Transverse colon (tissue), 4 donors: Measurements from ENCODE around the gene CRMP1. TPM values are rescaled to one million over a fixed set of nuclear protein-coding genes. Genes with fewer than 3 reads are reported as not detected.

Experiments
- DNase-seq: peaks from one replicate; pipeline ENCODE4 v3.0.0-alpha.2; 2019
- H3K27ac ChIP-seq, 4 donors: fragments of 200-600 bp; sonication (generic); 2 replicates each; pipeline ENCODE4 v1.5.1; 2016 to 2018; ENCODE audit warnings: inconsistent platforms in 4 of 4
- H3K27me3 ChIP-seq: fragments of 200-600 bp; sonication (generic); 2 replicates; pipeline ENCODE4 v1.5.1; 2017; ENCODE audit warnings: inconsistent platforms
- H3K36me3 ChIP-seq, 4 donors: fragments of 200-600 bp; sonication (generic); 2 replicates each; pipeline ENCODE4 v1.5.1; 2017 to 2019; ENCODE audit warnings: inconsistent platforms in 4 of 4
- H3K4me1 ChIP-seq, 4 donors: fragments of 200-600 bp; sonication (generic); 2 replicates each; pipeline ENCODE4 v1.5.1; 2017 to 2020; ENCODE audit warnings: inconsistent platforms in 4 of 4
- H3K4me3 ChIP-seq, 4 donors: fragments of 200-600 bp; sonication (generic); 1 replicate in 1 of 4; 2 replicates in 3 of 4; pipeline versions ENCODE4 v1.5.1 to v1.6.1; 2017 to 2019; ENCODE audit warnings: inconsistent platforms in 4 of 4
- H3K9me3 ChIP-seq, 2 donors: fragments of 200-600 bp; sonication (generic); 2 replicates each; pipeline ENCODE4 v1.5.1; 2017 to 2019; ENCODE audit warnings: inconsistent platforms in 2 of 2
- EP300 ChIP-seq: sonication (generic); formaldehyde crosslinking; IDR thresholded peaks from one replicate; pipeline ENCODE4 v1.6.1; 2017; ENCODE audit warnings: antibody characterized with exemption, low read depth
- POLR2A ChIP-seq: fragments of 450-650 bp; IDR thresholded peaks from one replicate; pipeline ENCODE4 v1.6.1; 2016; ENCODE audit warnings: antibody characterized with exemption, mild to moderate bottlenecking, moderate library complexity
- POLR2AphosphoS5 ChIP-seq, 3 donors: sonication (generic); formaldehyde crosslinking; IDR thresholded peaks; one replicate each; pipeline ENCODE4 v1.6.1; 2016; ENCODE audit warnings: antibody characterized with exemption in 3 of 3
- WGBS, 2 donors: methylation state at CpG; one replicate each; pipeline ENCODE4 v1.1.5; 2018; ENCODE audit warnings: low coverage in 1 of 2; 5-methylcytosine and 5-hydroxymethylcytosine counted together
- in situ Hi-C, 4 donors: fragments of 200-750 bp; cut with MboI; loops; one replicate each; pipeline versions ENCODE4 v1.15.0 to v1.15.1; 2017; ENCODE audit warnings: low sequenced_read_pairs in 3 of 4, low pct_ligation_motif_present in 1 of 4, low pct_unique_long_range_greater_than_20kb in 1 of 4
- intact Hi-C: fragments of 100-400 bp; cut with DNase I; formaldehyde crosslinking; loops from one replicate; pipeline ENCODE4 v1.15.1; 2023; ENCODE audit warnings: low total_unique reads
- total RNA-seq, 4 donors: library from RNA; depleted of rRNA; stranded (reverse); fragments of >200 nt; gene quantifications; one replicate each; pipeline ENCODE4 v1.1.0, GENCODE V29; 2016
- TF ChIP-seq, protein P1 (sequence below), 5 experiments: fragments of 200-600 bp in 3 of 5; fragments of 450-650 bp in 2 of 5; sonication (generic) in 3 of 5; IDR thresholded peaks; 1 replicate in 2 of 5; 2 replicates in 3 of 5; pipeline ENCODE4 v1.5.1; 2016 to 2017; ENCODE audit warnings: antibody characterized with exemption in 5 of 5, inconsistent platforms in 3 of 5, mild to moderate bottlenecking in 2 of 5, moderate library complexity in 1 of 5

The CRMP1 gene
- total RNA-seq, 4 donors from 2014 or later = 0.55 to 3.0 (median 2.1) TPM; not detected in 1

GRCh38 chr4:5899396-5899795 is 6.5 kb upstream of the CRMP1 start:
- intact Hi-C loops (no loop called here), in situ Hi-C loops (no loop called here)
- Histone ChIP-seq H3K4me3 (no peak overlapping the region), H3K9me3 (no peaks in the 10 kb centered on the region), H3K4me1 (no peaks in the 10 kb centered on the region), H3K27ac (no peak overlapping the region), H3K36me3 (no peaks in the 10 kb centered on the region), H3K27me3 (peaks cover 54% of the 10 kb centered on the region)
- TF ChIP-seq EP300 = no peak
- TF ChIP-seq, protein P1, sequence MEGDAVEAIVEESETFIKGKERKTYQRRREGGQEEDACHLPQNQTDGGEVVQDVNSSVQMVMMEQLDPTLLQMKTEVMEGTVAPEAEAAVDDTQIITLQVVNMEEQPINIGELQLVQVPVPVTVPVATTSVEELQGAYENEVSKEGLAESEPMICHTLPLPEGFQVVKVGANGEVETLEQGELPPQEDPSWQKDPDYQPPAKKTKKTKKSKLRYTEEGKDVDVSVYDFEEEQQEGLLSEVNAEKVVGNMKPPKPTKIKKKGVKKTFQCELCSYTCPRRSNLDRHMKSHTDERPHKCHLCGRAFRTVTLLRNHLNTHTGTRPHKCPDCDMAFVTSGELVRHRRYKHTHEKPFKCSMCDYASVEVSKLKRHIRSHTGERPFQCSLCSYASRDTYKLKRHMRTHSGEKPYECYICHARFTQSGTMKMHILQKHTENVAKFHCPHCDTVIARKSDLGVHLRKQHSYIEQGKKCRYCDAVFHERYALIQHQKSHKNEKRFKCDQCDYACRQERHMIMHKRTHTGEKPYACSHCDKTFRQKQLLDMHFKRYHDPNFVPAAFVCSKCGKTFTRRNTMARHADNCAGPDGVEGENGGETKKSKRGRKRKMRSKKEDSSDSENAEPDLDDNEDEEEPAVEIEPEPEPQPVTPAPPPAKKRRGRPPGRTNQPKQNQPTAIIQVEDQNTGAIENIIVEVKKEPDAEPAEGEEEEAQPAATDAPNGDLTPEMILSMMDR (IDR thresholded peaks at IDR 0.05) = no peak
- DNase-seq = no peak
- 87 to 100% methylated on average over 1 of the region's 1 CpG for WGBS, 2 donors

DNA sequence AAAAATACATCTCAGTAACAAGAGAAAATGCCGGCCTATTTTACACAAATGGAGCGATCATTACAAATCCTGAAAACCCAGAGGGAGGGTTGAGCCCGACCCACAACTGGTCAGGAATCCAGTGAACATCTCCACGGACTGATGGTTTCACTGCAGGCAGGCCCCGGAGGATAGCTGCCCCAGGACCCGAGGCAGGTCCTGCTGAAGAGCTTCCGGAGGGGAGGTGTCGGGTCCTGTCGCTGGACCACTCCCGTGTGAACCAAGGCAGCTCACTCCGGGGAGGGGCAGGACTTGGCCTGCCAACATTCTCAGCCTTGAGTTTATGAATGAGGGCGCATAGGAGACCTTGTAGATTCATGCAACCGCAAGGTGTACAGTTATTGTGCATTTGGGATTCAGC is 4.8 kb upstream of the CRMP1 start:
- Histone ChIP-seq H3K27me3 (peaks cover 60% of the 10 kb centered on the region), H3K36me3 (no peaks in the 10 kb centered on the region), H3K27ac (no peak overlapping the region), H3K9me3 (no peaks in the 10 kb centered on the region), H3K4me3 (no peak overlapping the region), H3K4me1 (no peaks in the 10 kb centered on the region)
- no peak for DNase-seq
- intact Hi-C loops (no loop called here), in situ Hi-C loops (no loop called here)
- 87 to 94% methylated on average over 2 to 12 of the region's 13 CpGs for WGBS, 2 donors
- TF ChIP-seq EP300 (no peak), POLR2A (no peak), POLR2AphosphoS5 (IDR thresholded peaks at IDR 0.05) (no peak)
- TF ChIP-seq, protein P1 (IDR thresholded peaks at IDR 0.05) = no peak

GRCh38 chr4:5895287-5895686 is 2.4 kb upstream of the CRMP1 start:
- no peak overlapping the region for H3K4me3 ChIP-seq
- H3K4me1 ChIP-seq = peaks cover 0 to 3% (median 0%) of the 10 kb centered on the region in 4 donors
- 0 to 71% methylated on average over 1 to 4 of the region's 4 CpGs for WGBS, 2 donors
- no peaks in the 10 kb centered on the region for H3K36me3 ChIP-seq
- DNase-seq = no peak
- H3K27me3 ChIP-seq = peaks cover 77% of the 10 kb centered on the region
- intact Hi-C loops = no loop called here
- in situ Hi-C loops = no loop called here
- H3K27ac ChIP-seq = no peak overlapping the region
- no peaks in the 10 kb centered on the region for H3K9me3 ChIP-seq
- TF ChIP-seq, protein P1 (IDR thresholded peaks at IDR 0.05) = no peak
- TF ChIP-seq POLR2AphosphoS5 (IDR thresholded peaks at IDR 0.05) (no peak), EP300 (no peak), POLR2A (no peak)

DNA sequence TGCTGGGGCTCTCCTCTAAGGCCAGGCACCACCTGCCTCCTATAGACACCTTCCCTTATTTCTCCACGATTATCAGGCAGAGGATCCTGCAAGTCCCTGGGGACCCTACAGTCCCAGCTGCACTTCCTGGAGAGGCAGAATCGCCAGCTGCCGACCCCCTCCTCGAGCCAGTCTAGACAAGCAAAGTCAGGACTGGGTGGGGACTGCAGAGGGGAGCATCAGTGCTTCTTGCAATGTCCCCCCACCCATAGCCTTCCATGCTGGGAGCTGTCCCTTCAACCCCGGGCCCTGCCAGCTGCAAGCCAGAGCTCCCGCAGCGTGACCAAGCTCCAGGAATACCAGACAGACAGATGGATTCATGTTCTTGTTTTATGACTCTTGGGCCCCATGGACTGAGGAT is 1.4 kb upstream of the CRMP1 start:
- 32% methylated on average over 7 of the region's 7 CpGs; no CpG with 5 or more reads in 1 of the 2 donors for WGBS, 2 donors
- H3K9me3 ChIP-seq = no peaks in the 10 kb centered on the region
- DNase-seq = no peak
- H3K4me3 ChIP-seq = no peak overlapping the region
- in situ Hi-C loops = no loop called here
- peaks cover 0 to 7% (median 0%) of the 10 kb centered on the region in 4 donors for H3K4me1 ChIP-seq
- TF ChIP-seq EP300 (no peak), POLR2AphosphoS5 (IDR thresholded peaks at IDR 0.05) (no peak), POLR2A (no peak)
- TF ChIP-seq, protein P1 (IDR thresholded peaks at IDR 0.05) = no peak
- intact Hi-C loops = no loop called here
- no peaks in the 10 kb centered on the region for H3K36me3 ChIP-seq
- H3K27ac ChIP-seq = no peak overlapping the region
- peaks cover 82% of the 10 kb centered on the region for H3K27me3 ChIP-seq
